CD14-positive monocyte (primary cell): ENCODE data around the gene NSG1. TPM values are rescaled to one million over a fixed set of nuclear protein-coding genes. Genes with fewer than 3 reads are reported as not detected.

Experiments used
- DNase-seq, 3 donors: peaks; one replicate each; pipeline ENCODE4 v3.0.0-alpha.2; 2011 to 2022
- H2AFZ ChIP-seq: 2 replicates; pipeline ENCODE4 v1.6.0; 2012; ENCODE audit warnings: mild to moderate bottlenecking, low read depth, low read length, inconsistent platforms; ENCODE audit not compliant: insufficient read depth, poor library complexity, severe bottlenecking
- H3K27ac ChIP-seq, 2 donors: 1 replicate in 1 of 2; 2 replicates in 1 of 2; pipeline ENCODE4 v1.5.1; 2012 to 2013; ENCODE audit warnings: low read length in 2 of 2, control low read depth in 1 of 2, inconsistent platforms in 1 of 2, low read depth in 1 of 2, mild to moderate bottlenecking in 1 of 2
- H3K27me3 ChIP-seq, 2 donors: one replicate each; pipeline versions ENCODE4 v1.6.0 to v1.6.1; 2011 to 2013; ENCODE audit warnings: low read length in 2 of 2; ENCODE audit not compliant: control insufficient read depth in 2 of 2, insufficient read depth in 2 of 2
- H3K36me3 ChIP-seq, 2 donors: replicated peaks in 1 of 2; 1 replicate in 1 of 2; 2 replicates in 1 of 2; pipeline versions ENCODE4 v1.5.1 to v1.6.1; 2012 to 2013; ENCODE audit warnings: low read length in 2 of 2, control low read depth in 1 of 2, inconsistent platforms in 1 of 2, mild to moderate bottlenecking in 1 of 2; ENCODE audit not compliant: insufficient read depth in 2 of 2, control insufficient read depth in 1 of 2
- H3K4me1 ChIP-seq, 2 donors: 1 replicate in 1 of 2; 2 replicates in 1 of 2; pipeline versions ENCODE4 v1.5.1 to v1.6.1; 2012 to 2013; ENCODE audit warnings: low read length in 2 of 2, control low read depth in 1 of 2, inconsistent platforms in 1 of 2, mild to moderate bottlenecking in 1 of 2, moderate library complexity in 1 of 2; ENCODE audit not compliant: insufficient read depth in 2 of 2, control insufficient read depth in 1 of 2
- H3K4me2 ChIP-seq: replicated peaks from 2 replicates; pipeline ENCODE3; 2012; ENCODE audit warnings: low read length, moderate library complexity, mild to moderate bottlenecking; ENCODE audit not compliant: poor library complexity, severe bottlenecking; ENCODE audit errors: extremely low read depth
- H3K4me3 ChIP-seq, 3 experiments: fragments of 200-600 bp in 1 of 3; sonication (generic) in 1 of 3; replicated peaks in 1 of 3; 1 replicate in 2 of 3; 2 replicates in 1 of 3; pipeline ENCODE4 v1.5.1; 2011 to 2013; ENCODE audit warnings: low read length in 3 of 3, mild to moderate bottlenecking in 3 of 3, control low read depth in 2 of 3, low read depth in 2 of 3, inconsistent platforms in 1 of 3, moderate library complexity in 1 of 3
- H3K79me2 ChIP-seq: 2 replicates; pipeline ENCODE4 v1.6.0; 2012; ENCODE audit warnings: mild to moderate bottlenecking, control low read depth, inconsistent platforms, low read length, moderate library complexity; ENCODE audit not compliant: insufficient read depth
- H3K9ac ChIP-seq: 2 replicates; pipeline ENCODE4 v1.6.0; 2017; ENCODE audit warnings: low read length, mild to moderate bottlenecking; ENCODE audit not compliant: insufficient read depth, poor library complexity, severe bottlenecking
- H3K9me3 ChIP-seq, 2 donors: replicated peaks in 1 of 2; 1 replicate in 1 of 2; 2 replicates in 1 of 2; pipeline versions ENCODE4 v1.5.1 to v1.6.1; 2012 to 2013; ENCODE audit warnings: low read length in 2 of 2, control low read depth in 1 of 2; ENCODE audit not compliant: control insufficient read depth in 1 of 2, insufficient read depth in 1 of 2
- H4K20me1 ChIP-seq: 2 replicates; pipeline ENCODE4 v1.6.0; 2012; ENCODE audit warnings: mild to moderate bottlenecking, low read length, control low read depth, moderate library complexity; ENCODE audit not compliant: insufficient read depth
- H3K27ac Mint-ChIP-seq, 7 donors: one replicate each; pipeline ENCODE4 v1.8.0; 2020; ENCODE audit warnings: mild to moderate bottlenecking in 7 of 7, mixed read lengths in 7 of 7, moderate library complexity in 6 of 7, inconsistent platforms in 2 of 7
- H3K27me3 Mint-ChIP-seq, 3 donors: one replicate each; pipeline ENCODE4 v1.8.0; 2021 to 2022; ENCODE audit warnings: low read depth in 3 of 3, mild to moderate bottlenecking in 3 of 3, mixed read lengths in 3 of 3, moderate library complexity in 3 of 3, inconsistent platforms in 1 of 3
- H3K36me3 Mint-ChIP-seq, 2 donors: one replicate each; pipeline ENCODE4 v1.8.0; 2020; ENCODE audit warnings: mixed read lengths in 2 of 2, inconsistent platforms in 1 of 2, mild to moderate bottlenecking in 1 of 2
- H3K4me1 Mint-ChIP-seq: one replicate; pipeline ENCODE4 v1.8.0; 2020; ENCODE audit warnings: mild to moderate bottlenecking, mixed read lengths
- H3K4me3 Mint-ChIP-seq, 2 donors: one replicate each; pipeline ENCODE4 v1.8.0; 2020; ENCODE audit warnings: mild to moderate bottlenecking in 2 of 2, mixed read lengths in 2 of 2, moderate library complexity in 1 of 2
- H3K9me3 Mint-ChIP-seq, 7 donors: one replicate each; pipeline ENCODE4 v1.8.0; 2020 to 2022; ENCODE audit warnings: mixed read lengths in 7 of 7, mild to moderate bottlenecking in 6 of 7, moderate library complexity in 6 of 7, inconsistent platforms in 2 of 7
- WGBS: methylation state at CpG from one replicate; pipeline ENCODE4 v1.1.5; 2013; ENCODE audit warnings: missing lambda C conversion rate; ENCODE audit not compliant: insufficient coverage; 5-methylcytosine and 5-hydroxymethylcytosine counted together
- intact Hi-C, 2 donors: fragments of 100-400 bp; cut with micrococcal nuclease; formaldehyde crosslinking; loops; one replicate each; pipeline versions ENCODE4 v1.15.0 to v1.15.1; 2023
- polyA plus RNA-seq, 3 donors: library from polyadenylated mRNA; depleted of rRNA in 1 of 3; unstranded in 2 of 3; stranded (reverse) in 1 of 3; fragments of 300-500 nt in 2 of 3; fragments of >200 nt in 1 of 3; fragmentation: Illumina TruSeq in 2 of 3; gene quantifications; 1 replicate in 2 of 3; 2 replicates in 1 of 3; pipeline ENCODE4 v1.2.3, GENCODE V29; 2012 to 2021
- TF ChIP-seq, protein P1 (sequence below): fragments of 200-600 bp; IDR thresholded peaks from one replicate; pipeline ENCODE4 v1.8.0; 2022; ENCODE audit warnings: antibody characterized with exemption, mild to moderate bottlenecking

Gene NSG1
- polyA plus RNA-seq, 3 donors: 0.10 TPM; not detected in 2

DNA sequence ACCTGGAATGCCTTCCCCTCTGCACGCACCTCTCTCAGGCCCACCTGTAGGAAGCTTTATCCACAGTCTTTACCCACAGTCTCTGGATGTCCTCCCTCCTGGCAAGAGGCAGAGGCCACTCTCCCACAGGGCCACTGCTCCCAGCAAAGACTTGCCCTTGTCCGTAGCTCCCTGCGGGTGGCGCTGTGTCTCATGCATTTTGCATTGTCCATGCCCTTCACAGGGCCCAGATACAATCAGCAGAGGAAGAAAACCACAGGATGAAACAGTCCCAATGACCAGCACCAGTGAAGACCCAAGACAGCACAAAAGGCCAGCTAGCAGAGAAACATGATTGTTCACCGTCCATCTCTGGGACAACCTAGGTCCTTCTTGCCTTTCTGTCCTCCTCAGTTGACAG is 2.1 kb upstream of the NSG1 start:
- H3K27me3 ChIP-seq: peaks cover 24 to 50% of the 10 kb centered on the region in 2 donors
- peaks cover 4% of the 10 kb centered on the region for H3K4me1 Mint-ChIP-seq

DNA sequence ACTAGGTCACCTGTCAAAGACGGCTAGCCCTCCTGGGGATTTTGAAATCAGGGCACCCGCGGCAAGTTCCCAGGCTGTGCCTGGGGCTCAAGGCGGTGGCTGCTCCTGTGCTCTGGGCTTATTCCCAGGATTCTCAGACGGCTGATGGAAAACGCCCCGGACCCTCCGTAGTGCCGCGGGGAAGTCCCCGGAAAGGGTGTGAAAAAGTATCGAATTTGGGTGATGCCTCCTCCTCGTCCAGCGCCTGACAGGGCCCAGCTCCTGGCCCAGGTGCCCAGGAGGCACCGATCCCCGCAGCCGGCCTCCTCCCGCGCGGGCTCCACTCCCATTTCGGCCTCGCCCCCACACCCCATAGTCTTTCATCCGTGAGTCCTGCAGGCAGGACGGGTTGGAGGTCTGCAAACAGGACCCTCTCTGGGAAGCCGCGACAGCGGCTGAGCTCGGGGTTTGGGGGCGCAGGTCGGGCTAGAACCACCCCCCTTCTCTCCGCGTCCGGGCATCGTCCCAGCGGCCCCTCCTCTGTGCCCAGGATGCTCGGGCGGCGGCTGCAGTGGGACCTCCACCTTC is 1.1 kb upstream of the NSG1 start:
- H3K4me3 Mint-ChIP-seq: peak overlapping the region in 1 of 2 donors; percentile 79
- peaks cover 66 to 77% (median 72%) of the 10 kb centered on the region in 3 donors for H3K27me3 Mint-ChIP-seq
- Histone ChIP-seq H2AFZ (no peak overlapping the region), H3K4me2 (no peak overlapping the region), H3K27me3 (peaks cover 24 to 50% of the 10 kb centered on the region in 2 donors), H3K4me3 (no peak overlapping the region), H3K27ac (no peak overlapping the region), H3K4me1 (no peaks in the 10 kb centered on the region), H3K9ac (no peak overlapping the region), H4K20me1 (no peaks in the 10 kb centered on the region), H3K36me3 (no peaks in the 10 kb centered on the region), H3K9me3 (no peaks in the 10 kb centered on the region), H3K79me2 (no peaks in the 10 kb centered on the region)
- intact Hi-C loops: no loop called here
- H3K27ac Mint-ChIP-seq: no peak overlapping the region
- WGBS: 3% methylated on average over 35 of the region's 38 CpGs
- TF ChIP-seq, protein P1, sequence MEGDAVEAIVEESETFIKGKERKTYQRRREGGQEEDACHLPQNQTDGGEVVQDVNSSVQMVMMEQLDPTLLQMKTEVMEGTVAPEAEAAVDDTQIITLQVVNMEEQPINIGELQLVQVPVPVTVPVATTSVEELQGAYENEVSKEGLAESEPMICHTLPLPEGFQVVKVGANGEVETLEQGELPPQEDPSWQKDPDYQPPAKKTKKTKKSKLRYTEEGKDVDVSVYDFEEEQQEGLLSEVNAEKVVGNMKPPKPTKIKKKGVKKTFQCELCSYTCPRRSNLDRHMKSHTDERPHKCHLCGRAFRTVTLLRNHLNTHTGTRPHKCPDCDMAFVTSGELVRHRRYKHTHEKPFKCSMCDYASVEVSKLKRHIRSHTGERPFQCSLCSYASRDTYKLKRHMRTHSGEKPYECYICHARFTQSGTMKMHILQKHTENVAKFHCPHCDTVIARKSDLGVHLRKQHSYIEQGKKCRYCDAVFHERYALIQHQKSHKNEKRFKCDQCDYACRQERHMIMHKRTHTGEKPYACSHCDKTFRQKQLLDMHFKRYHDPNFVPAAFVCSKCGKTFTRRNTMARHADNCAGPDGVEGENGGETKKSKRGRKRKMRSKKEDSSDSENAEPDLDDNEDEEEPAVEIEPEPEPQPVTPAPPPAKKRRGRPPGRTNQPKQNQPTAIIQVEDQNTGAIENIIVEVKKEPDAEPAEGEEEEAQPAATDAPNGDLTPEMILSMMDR: no peak
- no peak for DNase-seq
- peaks cover 4% of the 10 kb centered on the region for H3K4me1 Mint-ChIP-seq
- no peaks in the 10 kb centered on the region for H3K36me3 Mint-ChIP-seq
- peaks cover 0 to 7% (median 2%) of the 10 kb centered on the region in 7 donors for H3K9me3 Mint-ChIP-seq

More for the DNA sequence above, 2.1 kb upstream of the NSG1 start:
- no peaks in the 10 kb centered on the region for H3K9me3 ChIP-seq
- TF ChIP-seq, protein P1: no peak
- no peak for DNase-seq
- intact Hi-C loops: no loop called here
- no peak overlapping the region for H3K4me2 ChIP-seq
- WGBS: 38% methylated on average over 5 of the region's 5 CpGs
- H2AFZ ChIP-seq: no peak overlapping the region
- H3K27ac Mint-ChIP-seq: no peak overlapping the region
- H3K36me3 Mint-ChIP-seq: no peaks in the 10 kb centered on the region
- no peak overlapping the region for H3K4me3 ChIP-seq
- H3K36me3 ChIP-seq: no peaks in the 10 kb centered on the region
- H3K4me1 ChIP-seq: no peaks in the 10 kb centered on the region
- H3K27me3 Mint-ChIP-seq: peaks cover 66 to 77% (median 70%) of the 10 kb centered on the region in 3 donors
- no peaks in the 10 kb centered on the region for H4K20me1 ChIP-seq
- no peaks in the 10 kb centered on the region for H3K79me2 ChIP-seq
- no peak overlapping the region for H3K27ac ChIP-seq
- no peak overlapping the region for H3K9ac ChIP-seq
- H3K4me3 Mint-ChIP-seq: peak overlapping the region in 1 of 2 donors; percentile 73
- H3K9me3 Mint-ChIP-seq: peaks cover 0 to 7% (median 2%) of the 10 kb centered on the region in 7 donors
